Sigmoid colon (tissue), 4 donors: Measurements from ENCODE around the gene PPP4C.

Experiments used
- CTCF ChIP-seq, 4 experiments: fragments of 450-650 bp in 3 of 4; fragments of 200-600 bp in 1 of 4; IDR thresholded peaks; one replicate each; pipeline ENCODE4 v1.5.1; 2016 to 2019; ENCODE audit warnings: antibody characterized with exemption in 4 of 4, mild to moderate bottlenecking in 3 of 4, moderate library complexity in 2 of 4
- EP300 ChIP-seq, 4 donors: sonication (generic); formaldehyde crosslinking; IDR thresholded peaks; one replicate each; pipeline ENCODE4 v1.6.1; 2017; ENCODE audit warnings: antibody characterized with exemption in 4 of 4
- POLR2A ChIP-seq, 2 donors: fragments of 450-650 bp; IDR thresholded peaks; one replicate each; pipeline ENCODE4 v1.6.1; 2016; ENCODE audit warnings: antibody characterized with exemption in 2 of 2, mild to moderate bottlenecking in 2 of 2, moderate library complexity in 2 of 2
- POLR2AphosphoS5 ChIP-seq, 4 donors: sonication (generic); formaldehyde crosslinking; IDR thresholded peaks; one replicate each; pipeline ENCODE4 v1.6.1; 2017; ENCODE audit warnings: antibody characterized with exemption in 4 of 4

GRCh38 chr16:30060836-30061554 is 14.8 kb upstream of the PPP4C start:
- TF ChIP-seq CTCF (IDR thresholded peaks at IDR 0.05) = no peak
- TF ChIP-seq POLR2A (IDR thresholded peaks at IDR 0.05) = no peak
- no peak for TF ChIP-seq POLR2AphosphoS5 (IDR thresholded peaks at IDR 0.05)
- TF ChIP-seq EP300 (IDR thresholded peaks at IDR 0.05) = no peak
